Measurements from ENCODE around the gene NLK.
"Not testable (repeated sequence)": the region's sequence is repeated elsewhere in the genome, so short reads cannot be mapped to it uniquely, and the experiment has no call there.

GRCh38 chr17:28230607-28231006, 188.1 kb downstream of the NLK start:
- TF ChIP-seq, protein P1, sequence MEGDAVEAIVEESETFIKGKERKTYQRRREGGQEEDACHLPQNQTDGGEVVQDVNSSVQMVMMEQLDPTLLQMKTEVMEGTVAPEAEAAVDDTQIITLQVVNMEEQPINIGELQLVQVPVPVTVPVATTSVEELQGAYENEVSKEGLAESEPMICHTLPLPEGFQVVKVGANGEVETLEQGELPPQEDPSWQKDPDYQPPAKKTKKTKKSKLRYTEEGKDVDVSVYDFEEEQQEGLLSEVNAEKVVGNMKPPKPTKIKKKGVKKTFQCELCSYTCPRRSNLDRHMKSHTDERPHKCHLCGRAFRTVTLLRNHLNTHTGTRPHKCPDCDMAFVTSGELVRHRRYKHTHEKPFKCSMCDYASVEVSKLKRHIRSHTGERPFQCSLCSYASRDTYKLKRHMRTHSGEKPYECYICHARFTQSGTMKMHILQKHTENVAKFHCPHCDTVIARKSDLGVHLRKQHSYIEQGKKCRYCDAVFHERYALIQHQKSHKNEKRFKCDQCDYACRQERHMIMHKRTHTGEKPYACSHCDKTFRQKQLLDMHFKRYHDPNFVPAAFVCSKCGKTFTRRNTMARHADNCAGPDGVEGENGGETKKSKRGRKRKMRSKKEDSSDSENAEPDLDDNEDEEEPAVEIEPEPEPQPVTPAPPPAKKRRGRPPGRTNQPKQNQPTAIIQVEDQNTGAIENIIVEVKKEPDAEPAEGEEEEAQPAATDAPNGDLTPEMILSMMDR (IDR thresholded peaks at IDR 0.05), result not testable (repeated sequence)
- not testable (repeated sequence) for TF ChIP-seq POLR2A, POLR2AphosphoS5 (IDR thresholded peaks at IDR 0.05)
